ENCODE data around the gene TXNRD1. TPM values are rescaled to one million over a fixed set of nuclear protein-coding genes. Genes with fewer than 3 reads are reported as not detected.

Gene TXNRD1
- total and polyA plus RNA-seq, 4 donors = 23.6 to 70.8 (median 55.7) TPM

- H3K9ac ChIP-seq (ENCODE audit: low read depth in 1 of 2, low read length in 2 of 2) = no peak overlapping the region
- H3K9me3 ChIP-seq (ENCODE audit: control insufficient read depth in 4 of 4, low read length in 3 of 4) = no peaks in the 10 kb centered on the region
- H3K36me3 ChIP-seq (ENCODE audit: control insufficient read depth in 4 of 4, insufficient read depth in 3 of 4, low read depth in 1 of 4, low read length in 3 of 4) = no peaks in the 10 kb centered on the region
- no peak overlapping the region for H3K27ac ChIP-seq (ENCODE audit: low read depth in 1 of 2, low read length in 2 of 2)
- no peak overlapping the region for H3K4me3 ChIP-seq (ENCODE audit: low read depth in 1 of 3, low read length in 3 of 3)
- no peak for DNase-seq (ENCODE audit: low spot score)
- peaks cover 0 to 5% (median 3%) of the 10 kb centered on the region in 4 donors for H3K4me1 ChIP-seq (ENCODE audit: control insufficient read depth in 4 of 4, insufficient read depth in 4 of 4, low read length in 3 of 4)
- TF ChIP-seq ZBTB33 (IDR thresholded peaks at IDR 0.05) (no peak), NR2F2 (IDR thresholded peaks at IDR 0.05) (no peak), YY1 (IDR thresholded peaks at IDR 0.05) (no peak), HNF4G (IDR thresholded peaks at IDR 0.05) (no peak), FOXA2 (IDR thresholded peaks at IDR 0.05) (no peak), RAD21 (IDR thresholded peaks at IDR 0.05) (no peak), HNF4A (conservative IDR thresholded peaks at IDR 0.05) (no peak), EGR1 (IDR thresholded peaks at IDR 0.05; ENCODE audit: low read depth in 2 of 2) (no peak), ATF3 (IDR thresholded peaks at IDR 0.05) (no peak), TAF1 (conservative IDR thresholded peaks at IDR 0.05) (no peak)
- 51% methylated on average over 2 of the region's 2 CpGs for WGBS
- no peaks in the 10 kb centered on the region for H3K27me3 ChIP-seq (ENCODE audit: control insufficient read depth in 4 of 4, insufficient read depth in 4 of 4, low read length in 3 of 4)
Measured at GRCh38 chr12:104381341-104381730, 165.8 kb downstream of the TXNRD1 start.

GRCh38 chr12:104381731-104382480 lies 166.3 kb downstream of the TXNRD1 start:
- H3K27me3 ChIP-seq (ENCODE audit: control insufficient read depth in 4 of 4, insufficient read depth in 4 of 4, low read length in 3 of 4) = no peaks in the 10 kb centered on the region
- 25% methylated on average over 18 of the region's 18 CpGs for WGBS
- TF ChIP-seq JUND (IDR thresholded peaks at IDR 0.05) = no peak
- no peak for TF ChIP-seq ATF3 (IDR thresholded peaks at IDR 0.05)
- TF ChIP-seq CTCF (IDR thresholded peaks at IDR 0.05; ENCODE audit: low read depth, low read length, missing input control) = peak; percentile 93
- TF ChIP-seq RAD21 (IDR thresholded peaks at IDR 0.05) = peak; percentile 99
- TF ChIP-seq GABPA (IDR thresholded peaks at IDR 0.05 in 1 of 2, conservative IDR thresholded peaks at IDR 0.05 in 1 of 2) = no peak
- no peak for TF ChIP-seq FOXA2 (IDR thresholded peaks at IDR 0.05)
- no peak for TF ChIP-seq HNF4A (conservative IDR thresholded peaks at IDR 0.05)
- no peak for TF ChIP-seq HNF4G (IDR thresholded peaks at IDR 0.05)
- no peak for TF ChIP-seq EGR1 (IDR thresholded peaks at IDR 0.05; ENCODE audit: low read depth in 2 of 2)
- TF ChIP-seq NR2F2 (IDR thresholded peaks at IDR 0.05) = no peak
- TF ChIP-seq MAX (IDR thresholded peaks at IDR 0.05) = no peak
- no peak overlapping the region for H3K9ac ChIP-seq (ENCODE audit: low read depth in 1 of 2, low read length in 2 of 2)
- DNase-seq (ENCODE audit: low spot score) = peak; percentile 85
- no peaks in the 10 kb centered on the region for H3K36me3 ChIP-seq (ENCODE audit: control insufficient read depth in 4 of 4, insufficient read depth in 3 of 4, low read depth in 1 of 4, low read length in 3 of 4)
- H3K4me3 ChIP-seq (ENCODE audit: low read depth in 1 of 3, low read length in 3 of 3) = no peak overlapping the region
- peaks cover 0 to 5% (median 3%) of the 10 kb centered on the region in 4 donors for H3K4me1 ChIP-seq (ENCODE audit: control insufficient read depth in 4 of 4, insufficient read depth in 4 of 4, low read length in 3 of 4)
- no peak overlapping the region for H3K27ac ChIP-seq (ENCODE audit: low read depth in 1 of 2, low read length in 2 of 2)
- H3K9me3 ChIP-seq (ENCODE audit: control insufficient read depth in 4 of 4, low read length in 3 of 4) = no peaks in the 10 kb centered on the region
